Vagina (tissue), 2 donors: ENCODE results near the gene PPM1M.

Source experiments
- CTCF ChIP-seq, 3 experiments: fragments of 450-650 bp in 2 of 3; fragments of 200-600 bp in 1 of 3; sonication (generic) in 1 of 3; IDR thresholded peaks; one replicate each; pipeline ENCODE4 v1.5.1; 2017 to 2019; ENCODE audit warnings: antibody characterized with exemption in 3 of 3, mild to moderate bottlenecking in 2 of 3, moderate library complexity in 2 of 3
- POLR2A ChIP-seq, 2 donors: fragments of 450-650 bp; IDR thresholded peaks; one replicate each; pipeline ENCODE4 v1.6.1; 2017; ENCODE audit warnings: antibody characterized with exemption in 2 of 2, mild to moderate bottlenecking in 2 of 2, moderate library complexity in 2 of 2

GRCh38 chr3:52195823-52196331 lies 49.7 kb upstream of the PPM1M start:
- TF ChIP-seq CTCF (IDR thresholded peaks at IDR 0.05) (no peak), POLR2A (IDR thresholded peaks at IDR 0.05) (no peak)
